HTERT RPE-1 (cell line): ENCODE data around the gene ZSCAN1.

Experiments
- in situ Hi-C: fragments of 300-500 bp; cut with MboI; formaldehyde crosslinking; loops from 4 replicates; pipeline ENCODE4 v1.14.3; 2020; ENCODE audit warnings: low sequenced_read_pairs

Gene ZSCAN1

GRCh38 chr19:58038688-58039204 is 4.9 kb downstream of the ZSCAN1 start:
- in situ Hi-C loops: no loop called here

GRCh38 chr19:58040751-58041525 is 7.1 kb downstream of the ZSCAN1 start:
- in situ Hi-C loops: no loop called here

- in situ Hi-C loops: no loop called here
Measured at GRCh38 chr19:58042495-58043340, 8.9 kb downstream of the ZSCAN1 start.

GRCh38 chr19:58044391-58044790 is 10.6 kb downstream of the ZSCAN1 start:
- in situ Hi-C loops: no loop called here

- in situ Hi-C loops: no loop called here
Measured at GRCh38 chr19:58044886-58045285, 11.1 kb downstream of the ZSCAN1 start.

- in situ Hi-C loops: no loop called here
Measured at GRCh38 chr19:58045411-58046050, 11.7 kb downstream of the ZSCAN1 start.

GRCh38 chr19:58046856-58047255 is 13.0 kb downstream of the ZSCAN1 start:
- in situ Hi-C loops: no loop called here

GRCh38 chr19:58047672-58048071 is 13.8 kb downstream of the ZSCAN1 start:
- in situ Hi-C loops: no loop called here

- in situ Hi-C loops: no loop called here
Measured at GRCh38 chr19:58052256-58052655, 18.4 kb downstream of the ZSCAN1 start.

GRCh38 chr19:58053480-58054156 is 19.8 kb downstream of the ZSCAN1 start:
- in situ Hi-C loops: no loop called here

GRCh38 chr19:58054901-58055874 is 21.4 kb downstream of the ZSCAN1 start:
- in situ Hi-C loops: no loop called here

- in situ Hi-C loops: no loop called here
Measured at GRCh38 chr19:58056261-58056660, 22.4 kb downstream of the ZSCAN1 start.

GRCh38 chr19:58056861-58057260 is 23.0 kb downstream of the ZSCAN1 start:
- in situ Hi-C loops: no loop called here

GRCh38 chr19:58058467-58058866 is 24.6 kb downstream of the ZSCAN1 start:
- in situ Hi-C loops: no loop called here

GRCh38 chr19:58059003-58059670 is 25.3 kb downstream of the ZSCAN1 start, which contains the start of gene ZNF135:
TSS of gene ZNF135 (plus strand) at chr19:58059282. CDS start at chr19:58060003, 721 bp downstream.
- in situ Hi-C loops: no loop called here

- in situ Hi-C loops: no loop called here
Measured at GRCh38 chr19:58059671-58060078, 25.9 kb downstream of the ZSCAN1 start.

GRCh38 chr19:58060231-58060630 is 26.4 kb downstream of the ZSCAN1 start:
- in situ Hi-C loops: no loop called here

- in situ Hi-C loops: no loop called here
Measured at GRCh38 chr19:58063712-58064111, 29.9 kb downstream of the ZSCAN1 start.
